Hindlimb muscle (tissue), 1 donor: ENCODE data around the gene CALHM6. TPM values are rescaled to one million over a fixed set of nuclear protein-coding genes. Genes with fewer than 3 reads are reported as not detected.
"Not testable (repeated sequence)": the region's sequence is repeated elsewhere in the genome, so short reads cannot be mapped to it uniquely, and the experiment has no call there.

ENCODE experiments used
- DNase-seq: peaks from one replicate; pipeline ENCODE4 v3.0.0-alpha.2; 2013
- polyA plus RNA-seq: library from polyadenylated mRNA; unstranded; fragments of 120-200 nt; gene quantifications from one replicate; pipeline ENCODE4 v1.2.1, GENCODE V29; 2013; ENCODE audit not compliant: insufficient read length

CALHM6 gene
- polyA plus RNA-seq, 1 donor, result 3.8 TPM

DNA sequence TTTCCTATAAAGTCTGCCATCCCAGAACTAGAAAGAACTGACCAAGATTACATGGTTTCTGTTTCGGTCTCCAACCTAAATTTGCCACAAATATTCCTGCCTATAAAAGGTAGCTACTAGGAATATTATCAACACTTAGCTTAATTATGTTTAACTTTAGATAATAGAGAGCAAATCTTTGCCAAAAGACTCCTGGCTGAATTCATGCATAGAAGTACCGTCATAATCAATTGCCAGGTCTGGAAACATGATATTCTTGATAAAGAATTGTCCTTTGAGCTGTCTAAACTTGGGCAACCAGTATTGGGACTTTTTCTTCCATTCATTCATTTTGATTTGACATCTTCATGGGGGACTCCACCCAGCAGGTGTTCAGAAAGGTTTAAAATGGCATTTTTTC, 22.4 kb downstream of the CALHM6 start:
- no peak for DNase-seq

DNA sequence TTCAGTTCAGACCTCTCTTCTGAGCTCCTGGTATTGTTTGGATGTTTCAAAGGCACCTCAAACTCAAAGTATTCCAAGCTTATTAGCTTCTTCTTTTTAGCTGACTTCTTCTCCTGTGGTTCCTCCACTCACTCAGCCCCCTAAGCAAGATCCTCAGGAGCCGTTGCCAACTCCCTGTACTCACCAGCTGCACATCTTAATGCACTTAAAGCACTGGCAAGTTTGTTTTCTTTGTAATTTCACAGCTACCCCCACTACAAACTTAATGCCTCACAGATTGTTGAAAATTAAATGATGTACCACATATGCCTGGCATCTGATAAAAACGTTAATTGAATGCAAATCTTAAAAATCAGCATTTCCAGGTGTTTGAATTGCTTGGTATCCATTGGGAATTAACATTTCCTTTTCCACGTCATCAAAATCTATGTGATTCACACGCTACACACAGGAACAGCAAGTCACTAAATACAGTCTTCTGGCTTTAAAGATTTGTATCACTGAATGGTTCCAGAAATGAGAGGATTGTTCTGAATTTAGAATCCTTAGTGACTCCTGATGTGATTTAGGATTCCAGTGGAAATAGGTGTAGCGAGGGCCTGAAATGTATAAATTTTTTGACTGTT, 24.5 kb downstream of the CALHM6 start:
- DNase-seq, result no peak

DNA sequence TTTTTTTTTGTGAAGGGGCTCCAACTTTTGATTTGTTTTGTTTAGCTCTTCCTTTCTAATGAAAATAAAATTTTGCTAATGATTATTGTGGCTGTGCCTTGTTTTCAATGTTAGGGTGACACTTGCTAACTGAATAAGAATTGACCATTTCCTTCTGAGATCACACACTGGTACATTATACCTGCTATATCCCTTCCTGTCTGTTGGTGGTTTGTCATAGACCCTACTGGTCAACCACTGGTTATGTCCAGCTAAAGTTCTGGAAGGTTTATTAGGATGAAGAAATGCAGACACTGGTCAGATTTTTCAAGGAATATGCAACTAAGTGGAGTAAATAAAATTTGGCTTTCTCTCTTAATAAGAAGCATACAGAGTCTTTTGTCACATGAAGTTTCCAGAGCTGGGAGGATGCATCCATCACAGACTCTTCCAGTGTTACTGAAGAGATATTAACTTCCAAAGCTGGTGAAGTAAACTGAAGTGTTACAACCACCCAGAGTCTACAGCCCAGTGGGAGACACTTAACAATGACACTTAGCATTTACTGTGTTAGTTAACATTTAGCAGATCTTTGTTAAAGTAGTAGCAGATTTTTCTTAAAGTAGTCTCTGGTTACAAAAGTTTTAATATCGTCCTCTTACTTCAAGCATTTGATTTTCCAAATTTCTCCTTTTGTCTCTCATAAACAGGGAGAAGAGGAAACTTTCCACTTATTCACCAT, 30.6 kb downstream of the CALHM6 start:
- no peak for DNase-seq

DNA sequence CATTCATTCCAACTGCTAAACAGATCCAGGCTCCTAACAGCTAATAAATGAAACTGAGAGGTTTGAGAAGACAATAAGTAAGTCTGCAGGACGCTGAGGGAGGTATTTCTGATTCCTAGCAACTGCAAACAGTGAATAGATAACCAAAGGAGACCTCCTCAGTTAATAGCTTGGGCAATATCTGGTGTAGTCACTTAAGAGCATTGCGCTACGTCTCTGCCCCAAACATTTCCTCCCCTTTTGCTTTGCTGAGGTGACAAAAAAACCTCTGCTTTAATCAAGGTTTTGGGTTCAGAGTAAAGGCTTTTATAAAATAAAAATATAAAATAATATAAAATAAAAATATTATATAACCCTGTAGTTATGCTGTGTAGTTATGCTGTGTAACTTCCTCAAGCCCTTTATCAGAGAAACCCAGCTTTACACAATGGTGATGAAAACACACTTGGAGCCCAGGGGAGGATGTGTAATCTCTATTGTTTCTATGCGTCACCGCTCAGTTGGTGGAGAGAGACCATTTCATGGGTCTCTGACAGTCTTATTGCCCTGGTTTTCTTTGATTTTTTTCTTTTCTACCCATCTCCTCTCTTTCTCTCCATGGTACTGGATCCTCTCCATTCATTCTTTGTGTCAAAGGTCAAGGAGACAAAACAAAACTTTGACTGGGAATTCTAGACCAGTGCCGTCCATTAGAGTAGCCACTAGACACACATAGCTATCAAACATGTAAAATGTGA, 31.3 kb downstream of the CALHM6 start:
- no peak for DNase-seq

DNA sequence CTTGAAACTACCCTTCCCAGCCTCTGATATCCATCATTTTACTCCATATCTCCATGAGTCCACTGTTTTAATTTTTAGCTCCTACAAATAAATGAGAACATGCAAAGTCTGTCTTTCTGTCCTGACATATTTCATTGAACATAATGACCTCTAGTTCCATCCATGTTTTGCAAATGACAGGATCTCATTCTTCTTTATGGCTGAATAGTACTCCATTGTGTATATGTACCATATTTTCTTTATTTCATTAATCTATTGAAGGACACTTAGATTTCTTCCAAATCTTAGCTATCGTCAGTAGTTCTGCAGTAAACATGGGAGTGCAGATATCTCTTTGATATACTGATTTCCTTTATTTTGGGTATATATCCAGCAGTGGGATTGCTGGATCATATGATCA, 34.0 kb downstream of the CALHM6 start:
- not testable (repeated sequence) for DNase-seq

DNA sequence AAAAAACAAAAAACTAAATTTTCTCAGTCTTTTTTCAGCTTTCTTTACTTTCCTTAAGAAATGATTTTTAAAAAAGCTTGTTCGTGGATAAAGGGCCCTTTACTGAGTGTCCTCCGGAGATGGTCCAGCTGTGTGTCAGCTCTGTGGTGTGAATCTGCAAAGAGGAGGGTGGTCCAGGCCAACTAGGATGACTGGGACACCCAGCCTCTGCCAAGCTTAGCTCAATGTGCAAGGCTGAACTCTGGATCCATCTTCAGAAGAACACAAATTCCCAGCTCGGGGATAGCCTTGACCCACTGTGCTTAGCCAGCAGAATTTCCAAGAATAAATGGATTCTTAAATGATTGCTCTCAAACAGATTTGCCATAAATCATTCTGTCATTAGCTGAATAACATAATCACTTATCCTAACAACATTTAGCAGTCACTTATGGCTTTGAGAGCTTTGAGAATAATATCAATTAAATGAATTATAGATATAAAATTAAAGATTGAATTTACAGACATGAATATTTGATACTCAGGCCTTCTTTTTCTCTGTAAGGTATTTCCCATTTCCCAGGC, 36.0 kb downstream of the CALHM6 start:
- DNase-seq, result no peak

DNA sequence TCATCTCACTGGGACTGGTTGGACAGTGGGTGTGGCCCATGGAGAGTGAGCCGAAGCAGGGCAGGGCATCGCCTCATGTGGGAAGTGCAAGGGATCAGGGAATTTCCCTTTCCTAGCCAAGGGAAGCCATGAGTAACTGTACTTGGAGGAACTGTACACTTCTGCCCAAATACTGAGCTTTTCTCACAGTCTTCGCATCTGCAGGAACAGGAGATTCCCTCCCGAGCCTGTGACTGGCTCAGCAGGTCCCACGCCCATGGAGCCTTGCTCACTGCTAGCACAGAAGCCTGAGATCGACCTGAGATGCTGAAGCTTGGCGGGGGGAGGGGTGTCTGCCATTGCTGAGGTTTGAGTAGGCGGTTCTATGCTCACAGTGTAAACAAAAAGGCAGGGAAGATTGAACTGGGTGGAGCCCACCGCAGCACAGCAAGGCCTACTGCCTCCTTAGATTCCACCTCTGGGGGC, 39.8 kb downstream of the CALHM6 start:
- DNase-seq, result no peak

DNA sequence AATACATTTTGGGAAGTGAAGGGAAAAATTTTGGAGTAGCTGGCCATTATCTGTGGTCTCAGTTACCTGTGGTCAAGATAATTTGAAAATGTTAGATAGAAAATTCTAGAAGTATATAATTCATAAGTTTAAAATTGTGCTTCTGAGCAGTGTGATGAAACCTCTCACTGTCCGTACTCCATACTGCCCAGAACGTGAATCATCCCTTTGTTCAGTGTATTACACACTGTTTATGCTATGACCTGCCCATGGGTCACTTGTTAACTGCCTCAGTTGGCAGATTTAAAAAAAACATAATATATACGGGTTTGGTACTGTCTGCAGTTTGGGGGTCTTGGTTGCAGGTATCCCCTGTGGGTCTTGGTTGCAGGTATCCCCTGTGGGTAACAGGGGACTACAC, 46.1 kb downstream of the CALHM6 start:
- DNase-seq, result no peak

DNA sequence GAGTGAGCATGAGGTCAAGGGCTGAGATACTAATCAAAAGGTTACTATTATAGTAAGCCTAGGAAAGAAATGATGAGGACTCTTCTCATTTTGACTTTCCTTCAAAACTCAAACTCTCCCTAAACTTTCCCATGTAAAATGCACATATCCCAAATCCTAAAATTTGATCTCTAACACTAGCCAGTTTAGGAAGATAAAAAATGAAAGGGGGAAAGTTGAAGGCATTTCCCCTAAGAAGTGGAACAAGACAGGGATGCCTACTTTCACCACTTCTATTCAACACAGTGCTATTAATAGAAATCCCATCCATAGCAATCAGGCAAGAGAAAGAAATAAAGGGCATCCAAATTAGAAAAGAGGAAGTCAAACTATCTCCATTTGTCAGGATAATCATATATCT, 47.4 kb downstream of the CALHM6 start:
- DNase-seq, result no peak

DNA sequence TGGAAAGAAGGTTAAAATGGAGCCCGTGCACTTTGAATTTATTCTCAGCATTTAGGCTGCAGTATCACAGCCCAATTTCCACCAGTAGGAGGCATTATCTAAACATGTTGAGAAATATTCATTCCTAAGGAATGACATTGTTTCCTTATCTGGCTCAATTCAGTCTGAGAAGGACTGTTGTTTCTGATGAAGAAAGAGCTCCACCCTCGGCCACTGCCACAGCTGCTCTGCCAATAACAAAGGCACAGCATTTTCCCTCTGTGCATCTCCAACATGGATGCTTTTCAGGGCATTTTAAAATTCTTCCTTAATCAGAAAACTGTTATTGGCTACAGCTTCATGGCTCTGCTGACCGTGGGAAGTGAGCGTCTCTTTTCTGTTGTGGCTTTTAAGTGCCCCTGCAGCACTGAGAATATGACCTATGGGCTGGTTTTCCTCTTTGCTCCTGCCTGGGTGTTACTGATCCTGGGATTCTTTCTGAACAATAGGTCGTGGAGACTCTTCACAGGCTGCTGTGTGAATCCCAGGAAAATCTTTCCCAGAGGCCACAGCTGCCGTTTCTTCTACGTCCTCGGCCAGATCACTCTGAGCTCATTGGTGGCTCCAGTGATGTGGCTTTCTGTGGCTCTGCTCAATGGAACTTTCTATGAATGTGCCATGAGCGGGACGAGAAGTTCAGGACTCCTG, 50.4 kb downstream of the CALHM6 start, which contains the start of gene CALHM5:
TSS of gene CALHM5 (plus strand) at position 216 of the 687 bp plus-strand sequence. CDS start at position 274, 58 bp downstream.
- peak; percentile 33 for DNase-seq

DNA sequence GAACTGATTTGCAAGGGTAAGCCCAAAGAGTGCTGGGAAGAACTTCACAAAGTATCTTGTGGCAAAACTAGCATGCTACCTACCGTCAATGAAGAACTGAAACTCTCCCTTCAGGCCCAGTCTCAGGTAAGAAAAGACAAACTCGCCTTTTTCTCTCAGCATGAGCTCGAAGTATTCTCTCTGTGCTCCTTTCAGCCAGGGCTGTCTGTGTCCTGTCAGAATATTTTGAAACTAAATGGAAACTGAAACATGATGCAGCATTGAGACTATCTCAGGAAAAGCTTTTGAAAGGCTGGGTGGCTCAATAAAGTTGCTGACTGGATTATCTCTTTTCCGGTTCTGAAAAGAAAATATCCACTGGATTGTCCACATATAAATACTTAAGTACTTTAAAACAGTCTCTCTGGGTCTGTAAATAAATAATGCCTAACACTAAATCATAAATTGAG, 51.0 kb downstream of the CALHM6 start:
- DNase-seq, result peak; percentile 27

DNA sequence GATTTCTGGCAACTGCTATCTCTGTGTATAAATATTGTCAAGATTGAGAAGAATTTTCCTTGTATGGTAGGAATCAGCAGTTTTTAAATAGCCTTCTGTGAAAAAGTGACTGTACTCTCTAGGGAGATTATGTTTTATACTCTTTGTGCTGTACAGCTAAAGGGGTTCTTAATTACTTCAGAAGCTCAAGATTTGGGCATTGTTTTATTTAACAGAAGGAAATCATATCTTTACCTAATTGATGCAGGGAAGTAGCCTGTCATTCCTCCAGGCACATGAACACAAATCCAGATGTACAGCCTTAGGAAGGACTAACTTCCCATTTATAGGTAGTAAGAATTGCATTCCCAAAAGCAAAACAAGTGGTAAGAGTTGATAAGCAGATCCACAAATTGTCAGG, 51.6 kb downstream of the CALHM6 start:
- no peak for DNase-seq

Other genes with a start within 250 kb of the CALHM6 start
- 16.3 TPM for gene TSPYL4, start 207.3 kb upstream of the CALHM6 start, polyA plus RNA-seq
- 63.6 TPM for gene TSPYL1, start 181.4 kb upstream of the CALHM6 start, polyA plus RNA-seq
- gene DSE, start 90.4 kb upstream of the CALHM6 start, polyA plus RNA-seq, result 28.9 TPM
- gene CALHM5, start 50.3 kb downstream of the CALHM6 start, polyA plus RNA-seq, result 2.4 TPM
- not detected for gene TRAPPC3L, start 84.3 kb downstream of the CALHM6 start, polyA plus RNA-seq
- not detected for gene CALHM4, start 92.4 kb downstream of the CALHM6 start, polyA plus RNA-seq
- 46.2 TPM for gene RWDD1, start 110.1 kb downstream of the CALHM6 start, polyA plus RNA-seq
- gene RSPH4A, start 155.1 kb downstream of the CALHM6 start, polyA plus RNA-seq, result 0.50 TPM
- 7.2 TPM for gene ZUP1, start 207.4 kb downstream of the CALHM6 start, polyA plus RNA-seq
- 12.2 TPM for gene KPNA5, start 219.8 kb downstream of the CALHM6 start, polyA plus RNA-seq